GM12891 (cell line): ENCODE measurements around the gene KIRREL2.

ENCODE experiments used
- POLR2A ChIP-seq: IDR thresholded peaks from 2 replicates; pipeline ENCODE4 v1.6.1; 2011; ENCODE audit warnings: low read depth, low read length, control low read depth
- POLR2AphosphoS5 ChIP-seq: IDR thresholded peaks from 2 replicates; pipeline ENCODE4 v1.6.1; 2011; ENCODE audit warnings: low read depth, low read length, control low read depth

- no peak for TF ChIP-seq POLR2A
- no peak for TF ChIP-seq POLR2AphosphoS5
These were observed 34.1 kb upstream of the KIRREL2 start for GRCh38 chr19:35822579-35822978.
